MM.1S (cell line): ENCODE data around the gene SLC24A4.

Experiments
- DNase-seq: peaks from one replicate; pipeline ENCODE4 v3.0.0-alpha.2; 2015
- H2AFZ ChIP-seq: fragments of 300-600 bp; sonication (generic); 2 replicates; pipeline ENCODE4 v1.6.0; 2016; ENCODE audit warnings: antibody characterized with exemption, low read length
- H3F3A ChIP-seq: fragments of 300-600 bp; sonication (generic); 2 replicates; pipeline ENCODE4 v1.6.1; 2016; ENCODE audit warnings: mild to moderate bottlenecking, antibody characterized with exemption, low read length, moderate library complexity, mixed read lengths; ENCODE audit not compliant: insufficient read depth
- H3K27ac ChIP-seq: fragments of 300-600 bp; sonication (generic); 2 replicates; pipeline ENCODE4 v1.5.1; 2016; ENCODE audit warnings: mild to moderate bottlenecking, low read length
- H3K27me3 ChIP-seq: fragments of 300-600 bp; sonication (generic); replicated peaks from 2 replicates; pipeline ENCODE4 v1.6.0; 2016; ENCODE audit warnings: low read length; ENCODE audit not compliant: insufficient read depth
- H3K36me3 ChIP-seq: fragments of 300-600 bp; sonication (generic); replicated peaks from 2 replicates; pipeline ENCODE4 v1.6.1; 2016; ENCODE audit warnings: mild to moderate bottlenecking, low read length, mixed read lengths; ENCODE audit not compliant: insufficient read depth
- H3K4me1 ChIP-seq: fragments of 300-600 bp; sonication (generic); 2 replicates; pipeline ENCODE4 v1.6.1; 2016; ENCODE audit warnings: low read length, mixed read lengths
- H3K4me2 ChIP-seq: fragments of 300-600 bp; sonication (generic); 2 replicates; pipeline ENCODE4 v1.6.0; 2016; ENCODE audit warnings: low read depth, low read length
- H3K4me3 ChIP-seq: fragments of 300-600 bp; sonication (generic); 2 replicates; pipeline ENCODE4 v1.5.1; 2016; ENCODE audit warnings: low read length, mixed read lengths
- H3K79me2 ChIP-seq: fragments of 300-600 bp; sonication (generic); 2 replicates; pipeline ENCODE4 v1.6.1; 2016; ENCODE audit warnings: mixed run types, low read length, mixed read lengths
- H3K9ac ChIP-seq: fragments of 300-600 bp; sonication (generic); 2 replicates; pipeline ENCODE4 v1.6.1; 2016; ENCODE audit warnings: low read length, mixed read lengths
- H3K9me2 ChIP-seq: fragments of 300-600 bp; sonication (generic); replicated peaks from 2 replicates; pipeline ENCODE4 v1.6.1; 2016; ENCODE audit warnings: mild to moderate bottlenecking, low read length, mixed read lengths; ENCODE audit not compliant: insufficient read depth
- H3K9me3 ChIP-seq: fragments of 300-600 bp; sonication (generic); replicated peaks from 2 replicates; pipeline ENCODE4 v1.6.1; 2016; ENCODE audit warnings: mild to moderate bottlenecking, low read length, mixed read lengths; ENCODE audit not compliant: insufficient read depth
- H4K20me1 ChIP-seq: fragments of 300-600 bp; sonication (generic); 2 replicates; pipeline ENCODE4 v1.6.1; 2016; ENCODE audit warnings: mild to moderate bottlenecking, low read length, moderate library complexity, mixed read lengths; ENCODE audit not compliant: insufficient read depth
- CTCF ChIP-seq: fragments of 300-600 bp; sonication (generic); IDR thresholded peaks from 2 replicates; pipeline ENCODE4 v1.5.1; 2016; ENCODE audit warnings: antibody characterized with exemption, low read length, mixed read lengths
- EZH2 ChIP-seq: fragments of 300-600 bp; sonication (generic); optimal IDR thresholded peaks from 2 replicates; pipeline ENCODE3; 2017; ENCODE audit warnings: low read depth, mild to moderate bottlenecking, antibody characterized with exemption, low read length, mixed read lengths
- EZH2phosphoT487 ChIP-seq: fragments of 300-600 bp; sonication (generic); IDR thresholded peaks from 2 replicates; pipeline ENCODE4 v1.6.1; 2018; ENCODE audit warnings: antibody characterized with exemption, low read length

SLC24A4 gene

GRCh38 chr14:92459950-92460421 lies 137.0 kb downstream of the SLC24A4 start:
- no peaks in the 10 kb centered on the region for H3K9me2 ChIP-seq
- no peaks in the 10 kb centered on the region for H3K9me3 ChIP-seq
- H3K4me2 ChIP-seq, result no peak overlapping the region
- no peaks in the 10 kb centered on the region for H4K20me1 ChIP-seq
- H3K36me3 ChIP-seq, result no peaks in the 10 kb centered on the region
- H3F3A ChIP-seq, result no peaks in the 10 kb centered on the region
- H3K79me2 ChIP-seq, result no peaks in the 10 kb centered on the region
- no peak overlapping the region for H3K4me3 ChIP-seq
- no peak overlapping the region for H2AFZ ChIP-seq
- H3K9ac ChIP-seq, result no peak overlapping the region
- no peaks in the 10 kb centered on the region for H3K4me1 ChIP-seq
- TF ChIP-seq CTCF (no peak), EZH2 (no peak), EZH2phosphoT487 (no peak)
- no peak overlapping the region for H3K27ac ChIP-seq
- H3K27me3 ChIP-seq, result no peaks in the 10 kb centered on the region
- no peak for DNase-seq

GRCh38 chr14:92460541-92460915 lies 137.6 kb downstream of the SLC24A4 start:
- H4K20me1 ChIP-seq, result no peaks in the 10 kb centered on the region
- no peaks in the 10 kb centered on the region for H3K9me2 ChIP-seq
- H3K79me2 ChIP-seq, result no peaks in the 10 kb centered on the region
- H3F3A ChIP-seq, result no peaks in the 10 kb centered on the region
- DNase-seq, result no peak
- H3K4me2 ChIP-seq, result no peak overlapping the region
- H3K27ac ChIP-seq, result no peak overlapping the region
- H3K9me3 ChIP-seq, result no peaks in the 10 kb centered on the region
- H3K27me3 ChIP-seq, result no peaks in the 10 kb centered on the region
- H3K36me3 ChIP-seq, result no peaks in the 10 kb centered on the region
- H3K4me3 ChIP-seq, result no peak overlapping the region
- H3K4me1 ChIP-seq, result peaks cover under 1% of the 10 kb centered on the region; the same call in 1 of the 2 replicates
- no peak for TF ChIP-seq EZH2phosphoT487
- H3K9ac ChIP-seq, result no peak overlapping the region
- no peak overlapping the region for H2AFZ ChIP-seq

GRCh38 chr14:92460916-92461579 lies 138.1 kb downstream of the SLC24A4 start:
- TF ChIP-seq CTCF (no peak), EZH2 (no peak), EZH2phosphoT487 (no peak)
- Histone ChIP-seq H3K4me3 (no peak overlapping the region), H3K9ac (no peak overlapping the region), H3K79me2 (no peaks in the 10 kb centered on the region), H3F3A (no peaks in the 10 kb centered on the region), H3K27ac (no peak overlapping the region), H3K9me2 (no peaks in the 10 kb centered on the region), H3K9me3 (no peaks in the 10 kb centered on the region), H3K4me1 (peaks cover 5% of the 10 kb centered on the region), H3K36me3 (no peaks in the 10 kb centered on the region), H2AFZ (no peak overlapping the region), H3K4me2 (no peak overlapping the region), H4K20me1 (no peaks in the 10 kb centered on the region), H3K27me3 (no peaks in the 10 kb centered on the region)
- no peak for DNase-seq

- H3K79me2 ChIP-seq, result no peaks in the 10 kb centered on the region
- no peaks in the 10 kb centered on the region for H4K20me1 ChIP-seq
- H3F3A ChIP-seq, result no peaks in the 10 kb centered on the region
- peaks cover 5% of the 10 kb centered on the region for H3K4me1 ChIP-seq
- H3K27me3 ChIP-seq, result no peaks in the 10 kb centered on the region
- H3K4me2 ChIP-seq, result no peak overlapping the region
- no peak overlapping the region for H2AFZ ChIP-seq
- no peak overlapping the region for H3K4me3 ChIP-seq
- no peak for TF ChIP-seq EZH2phosphoT487
- TF ChIP-seq CTCF, result no peak
- no peak for TF ChIP-seq EZH2
- H3K9me3 ChIP-seq, result no peaks in the 10 kb centered on the region
- DNase-seq, result no peak
- no peak overlapping the region for H3K9ac ChIP-seq
- H3K27ac ChIP-seq, result no peak overlapping the region
- no peaks in the 10 kb centered on the region for H3K9me2 ChIP-seq
- no peaks in the 10 kb centered on the region for H3K36me3 ChIP-seq
These were observed 138.9 kb downstream of the SLC24A4 start for GRCh38 chr14:92461891-92462290.
